GM21825 (cell line): Measurements from ENCODE around the gene AGK.

Experiments used
- ATAC-seq: cut with Tn5 transposase; IDR thresholded peaks from one replicate; pipeline ENCODE4 v1.9.1; 2021; ENCODE audit warnings: mild to moderate bottlenecking, moderate library complexity; ENCODE audit not compliant: unreplicated experiment

AGK gene

GRCh38 chr7:141585592-141586510 is 34.6 kb downstream of the AGK start:
- peak; percentile 90 for ATAC-seq

GRCh38 chr7:141586878-141587277 is 35.7 kb downstream of the AGK start:
- no peak for ATAC-seq

- ATAC-seq: no peak
These were observed 36.1 kb downstream of the AGK start for GRCh38 chr7:141587304-141587703.

GRCh38 chr7:141588912-141589311 is 37.7 kb downstream of the AGK start:
- ATAC-seq: no peak

GRCh38 chr7:141590071-141590470 is 38.9 kb downstream of the AGK start:
- no peak for ATAC-seq

GRCh38 chr7:141590666-141591065 is 39.5 kb downstream of the AGK start:
- ATAC-seq: no peak

GRCh38 chr7:141593134-141593533 is 41.9 kb downstream of the AGK start:
- ATAC-seq: no peak

- ATAC-seq: no peak
These were observed 46.8 kb downstream of the AGK start for GRCh38 chr7:141597966-141598365.

- ATAC-seq: no peak
These were observed 47.2 kb downstream of the AGK start for GRCh38 chr7:141598408-141598807.

- ATAC-seq: no peak
These were observed 49.2 kb downstream of the AGK start for GRCh38 chr7:141600168-141601006.

GRCh38 chr7:141609576-141609975 is 58.4 kb downstream of the AGK start:
- ATAC-seq: no peak

- no peak for ATAC-seq
These were observed 59.5 kb downstream of the AGK start for GRCh38 chr7:141610671-141611070.

GRCh38 chr7:141612861-141613260 is 61.7 kb downstream of the AGK start:
- no peak for ATAC-seq

- ATAC-seq: no peak
These were observed 66.1 kb downstream of the AGK start for GRCh38 chr7:141617280-141617679.

- no peak for ATAC-seq
These were observed 68.5 kb downstream of the AGK start for GRCh38 chr7:141619745-141620144.

- no peak for ATAC-seq
These were observed 73.6 kb downstream of the AGK start for GRCh38 chr7:141624763-141625162.

GRCh38 chr7:141630621-141631020 is 79.4 kb downstream of the AGK start:
- ATAC-seq: no peak

GRCh38 chr7:141631525-141631924 is 80.3 kb downstream of the AGK start:
- ATAC-seq: no peak

GRCh38 chr7:141634065-141634464 is 82.9 kb downstream of the AGK start:
- no peak for ATAC-seq

- ATAC-seq: no peak
These were observed 84.8 kb downstream of the AGK start for GRCh38 chr7:141636053-141636452.

GRCh38 chr7:141640239-141640840 is 89.1 kb downstream of the AGK start:
- ATAC-seq: no peak
